ENCODE data around the gene FIGLA. TPM values are rescaled to one million over a fixed set of nuclear protein-coding genes. Genes with fewer than 3 reads are reported as not detected.
A peak's percentile ranks its signal among the peaks of the same experiment; 100 is the strongest.
"Not testable (repeated sequence)": the region's sequence is repeated elsewhere in the genome, so short reads cannot be mapped to it uniquely, and the experiment has no call there.

Gene FIGLA
- total RNA-seq, 2 experiments from 2014 or later: not detected

DNA sequence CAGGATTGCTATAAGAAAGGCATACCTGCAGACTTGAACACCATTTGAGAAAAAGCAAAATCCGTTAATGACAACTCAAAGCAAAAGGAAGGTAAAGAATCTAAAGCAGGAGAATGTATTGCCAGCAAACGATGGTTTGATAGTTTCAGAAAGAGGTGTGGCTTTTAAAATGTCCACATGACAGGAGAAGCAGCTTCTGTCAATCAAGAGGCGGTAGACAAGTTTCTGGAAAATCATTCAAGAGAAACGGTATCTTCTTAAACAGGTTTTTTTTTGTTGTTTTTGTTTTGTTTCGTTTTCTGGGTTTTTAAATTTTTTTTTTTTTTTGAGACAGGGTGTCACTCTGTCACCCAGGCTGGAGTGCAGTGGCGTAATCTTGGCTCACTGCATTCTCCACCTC is 16.2 kb upstream of the FIGLA start:
- no peaks in the 10 kb centered on the region for H3K9me3 Mint-ChIP-seq
- no peak overlapping the region for H3K4me3 Mint-ChIP-seq
- no peak overlapping the region for H3K27ac Mint-ChIP-seq
- no peaks in the 10 kb centered on the region for H3K27me3 Mint-ChIP-seq (ENCODE audit: low read depth)
- H3K4me1 Mint-ChIP-seq (ENCODE audit: low read depth): no peaks in the 10 kb centered on the region
- H3K36me3 Mint-ChIP-seq (ENCODE audit: low read depth): no peaks in the 10 kb centered on the region
- no peak for DNase-seq
- intact Hi-C loops (cut with micrococcal nuclease): no loop called here
- CTCF ChIA-PET: interaction anchor here (0.6 to 1.9 kb wide), 3 partner anchors 17 to 109 kb away, joined by 3 to 6 read pairs (median 5); no protein-coding TSS in a partner anchor

GRCh38 chr2:70806013-70806412 is 15.6 kb upstream of the FIGLA start:
- H3K4me3 Mint-ChIP-seq: no peak overlapping the region

DNA sequence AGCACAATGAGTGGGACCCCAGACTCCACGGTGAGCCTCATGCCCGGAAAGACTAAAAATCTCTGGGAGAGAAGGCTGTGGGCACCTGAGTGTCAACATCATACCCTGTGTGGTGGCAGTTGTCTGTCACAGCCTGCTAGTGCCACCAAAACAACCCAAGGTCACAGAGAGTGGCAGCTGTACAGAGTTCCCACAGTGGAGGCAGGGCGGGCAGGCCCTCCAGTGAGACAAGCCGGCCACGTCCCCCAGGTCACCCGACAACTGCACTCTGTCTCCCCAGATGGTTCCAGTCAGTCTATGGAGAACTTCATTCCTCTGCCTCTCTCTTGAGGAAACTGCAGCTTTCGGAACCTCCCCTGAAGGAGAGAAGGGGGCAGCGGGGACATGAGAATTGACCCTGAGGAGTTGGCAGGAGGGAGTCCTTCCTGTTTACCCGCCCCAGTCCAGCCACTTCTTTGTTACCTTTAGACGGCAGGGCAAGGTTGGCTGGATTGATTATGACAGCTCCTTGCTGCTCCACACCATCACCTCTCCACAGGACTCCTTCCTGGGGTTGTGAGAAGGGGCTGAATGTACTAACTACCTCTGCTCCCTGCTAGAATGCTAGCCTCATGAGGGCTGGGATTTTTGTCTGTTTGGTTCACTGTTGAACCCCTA is 11.3 kb upstream of the FIGLA start:
- no peak for DNase-seq
- no peaks in the 10 kb centered on the region for H3K27me3 Mint-ChIP-seq (ENCODE audit: low read depth)
- intact Hi-C loops (cut with micrococcal nuclease): no loop called here
- H3K27ac Mint-ChIP-seq: no peak overlapping the region
- no peaks in the 10 kb centered on the region for H3K4me1 Mint-ChIP-seq (ENCODE audit: low read depth)
- no peaks in the 10 kb centered on the region for H3K36me3 Mint-ChIP-seq (ENCODE audit: low read depth)
- H3K4me3 Mint-ChIP-seq: no peak overlapping the region
- CTCF ChIA-PET: no interaction called here
- no peaks in the 10 kb centered on the region for H3K9me3 Mint-ChIP-seq

More at GRCh38 chr2:70806013-70806412, 15.6 kb upstream of the FIGLA start:
- no peaks in the 10 kb centered on the region for H3K27me3 Mint-ChIP-seq (ENCODE audit: low read depth)
- no peaks in the 10 kb centered on the region for H3K36me3 Mint-ChIP-seq (ENCODE audit: low read depth)
- CTCF ChIA-PET: interaction anchor here (0.6 to 1.9 kb wide), 3 partner anchors 17 to 109 kb away, joined by 3 to 6 read pairs (median 5); no protein-coding TSS in a partner anchor
- DNase-seq: no peak
- no peak overlapping the region for H3K27ac Mint-ChIP-seq
- H3K9me3 Mint-ChIP-seq: no peaks in the 10 kb centered on the region
- no peaks in the 10 kb centered on the region for H3K4me1 Mint-ChIP-seq (ENCODE audit: low read depth)
- intact Hi-C loops (cut with micrococcal nuclease): no loop called here

- DNase-seq: no peak
- Mint-ChIP-seq H3K4me3 (no peak overlapping the region), H3K4me1 (ENCODE audit: low read depth) (no peaks in the 10 kb centered on the region), H3K9me3 (no peaks in the 10 kb centered on the region), H3K36me3 (ENCODE audit: low read depth) (no peaks in the 10 kb centered on the region), H3K27ac (no peak overlapping the region), H3K27me3 (ENCODE audit: low read depth) (no peaks in the 10 kb centered on the region)
- intact Hi-C loops (cut with micrococcal nuclease): no loop called here
- CTCF ChIA-PET: interaction anchor here (1.0 to 2.5 kb wide), 2 partner anchors 10 to 13 kb away, joined by 3 to 8 read pairs; partner anchors contain the start of gene FIGLA
These were observed 9.3 kb upstream of the FIGLA start for GRCh38 chr2:70799706-70800105.

- H3K4me3 Mint-ChIP-seq; intact Hi-C loops (cut with micrococcal nuclease); H3K4me1 Mint-ChIP-seq (ENCODE audit: low read depth); H3K27ac Mint-ChIP-seq; DNase-seq; H3K9me3 Mint-ChIP-seq; H3K27me3 Mint-ChIP-seq (ENCODE audit: low read depth); H3K36me3 Mint-ChIP-seq (ENCODE audit: low read depth): not testable (repeated sequence)
- CTCF ChIA-PET: interaction anchor here (1.2 to 2.1 kb wide), 4 partner anchors 24 to 149 kb away, joined by 3 to 14 read pairs (median 3); no protein-coding TSS in a partner anchor
These were observed 7.6 kb upstream of the FIGLA start for GRCh38 chr2:70797996-70798395.

GRCh38 chr2:70797506-70797905 is 7.1 kb upstream of the FIGLA start:
- no peaks in the 10 kb centered on the region for H3K9me3 Mint-ChIP-seq
- no peak overlapping the region for H3K27ac Mint-ChIP-seq
- no peak overlapping the region for H3K4me3 Mint-ChIP-seq
- H3K27me3 Mint-ChIP-seq (ENCODE audit: low read depth): peaks cover 4% of the 10 kb centered on the region
- no peaks in the 10 kb centered on the region for H3K4me1 Mint-ChIP-seq (ENCODE audit: low read depth)
- CTCF ChIA-PET: interaction anchor here (0.6 to 2.1 kb wide), 8 partner anchors 9 to 500 kb away, joined by 3 to 14 read pairs (median 3); no protein-coding TSS in a partner anchor
- no peak for DNase-seq
- intact Hi-C loops (cut with micrococcal nuclease): no loop called here
- no peaks in the 10 kb centered on the region for H3K36me3 Mint-ChIP-seq (ENCODE audit: low read depth)

- Mint-ChIP-seq H3K9me3 (no peaks in the 10 kb centered on the region), H3K4me1 (ENCODE audit: low read depth) (no peaks in the 10 kb centered on the region), H3K36me3 (ENCODE audit: low read depth) (no peaks in the 10 kb centered on the region), H3K27me3 (ENCODE audit: low read depth) (peaks cover 14% of the 10 kb centered on the region), H3K4me3 (no peak overlapping the region), H3K27ac (no peak overlapping the region)
- intact Hi-C loops (cut with micrococcal nuclease): no loop called here
- CTCF ChIA-PET: interaction anchor here (0.8 to 2.1 kb wide), 4 partner anchors 9 to 151 kb away, joined by 3 to 14 read pairs (median 4); no protein-coding TSS in a partner anchor
- no peak for DNase-seq
These were observed 5.8 kb upstream of the FIGLA start for GRCh38 chr2:70796262-70796661.

- H3K9me3 Mint-ChIP-seq: no peaks in the 10 kb centered on the region
- H3K4me1 Mint-ChIP-seq (ENCODE audit: low read depth): peaks cover 2% of the 10 kb centered on the region
- no peaks in the 10 kb centered on the region for H3K36me3 Mint-ChIP-seq (ENCODE audit: low read depth)
- DNase-seq: no peak
- CTCF ChIA-PET: interaction anchor here (0.7 to 3.3 kb wide), 2 partner anchors 67 to 77 kb away, joined by 4 to 12 read pairs; no protein-coding TSS in a partner anchor
- intact Hi-C loops (cut with micrococcal nuclease): no loop called here
- no peak overlapping the region for H3K27ac Mint-ChIP-seq
- peaks cover 18% of the 10 kb centered on the region for H3K27me3 Mint-ChIP-seq (ENCODE audit: low read depth)
- H3K4me3 Mint-ChIP-seq: no peak overlapping the region
These were observed 4.9 kb upstream of the FIGLA start for GRCh38 chr2:70795164-70795995.

GRCh38 chr2:70793450-70793849 is 3.0 kb upstream of the FIGLA start:
- H3K36me3 Mint-ChIP-seq (ENCODE audit: low read depth): no peaks in the 10 kb centered on the region
- CTCF ChIA-PET: interaction anchor here (1.4 to 3.3 kb wide), 4 partner anchors 54 to 160 kb away, joined by 3 to 12 read pairs (median 4); no protein-coding TSS in a partner anchor
- peaks cover 9% of the 10 kb centered on the region for H3K4me1 Mint-ChIP-seq (ENCODE audit: low read depth)
- H3K27me3 Mint-ChIP-seq (ENCODE audit: low read depth): peaks cover 29% of the 10 kb centered on the region
- H3K27ac Mint-ChIP-seq: no peak overlapping the region
- H3K4me3 Mint-ChIP-seq: no peak overlapping the region
- no peaks in the 10 kb centered on the region for H3K9me3 Mint-ChIP-seq
- DNase-seq: no peak
- intact Hi-C loops (cut with micrococcal nuclease): no loop called here

- intact Hi-C loops (cut with micrococcal nuclease): loop anchor here (1.0 to 10.0 kb wide), 6 partner anchors 62 to 445 kb away; partner anchors contain the start of gene TGFA
- DNase-seq: peak; percentile 89
- Mint-ChIP-seq H3K4me1 (ENCODE audit: low read depth) (peaks cover 14% of the 10 kb centered on the region), H3K4me3 (peak overlapping the region; percentile 74), H3K27me3 (ENCODE audit: low read depth) (peaks cover 40% of the 10 kb centered on the region), H3K27ac (no peak overlapping the region), H3K36me3 (ENCODE audit: low read depth) (no peaks in the 10 kb centered on the region), H3K9me3 (no peaks in the 10 kb centered on the region)
- CTCF ChIA-PET: interaction anchor here (0.6 to 5.6 kb wide), 26 partner anchors 8 to 483 kb away, joined by 3 to 49 read pairs (median 5); partner anchors contain the start of gene ADD2
These were observed 923 bp downstream of the FIGLA start for GRCh38 chr2:70789304-70790135.

GRCh38 chr2:70785137-70785911 is 5.1 kb downstream of the FIGLA start:
- intact Hi-C loops (cut with micrococcal nuclease): loop anchor here (1.0 to 10.0 kb wide), 5 partner anchors 17 to 481 kb away; partner anchors contain the start of genes ADD2 and TGFA
- Mint-ChIP-seq H3K9me3 (no peaks in the 10 kb centered on the region), H3K36me3 (ENCODE audit: low read depth) (no peaks in the 10 kb centered on the region), H3K4me1 (ENCODE audit: low read depth) (peaks cover 13% of the 10 kb centered on the region), H3K27ac (no peak overlapping the region), H3K4me3 (no peak overlapping the region), H3K27me3 (ENCODE audit: low read depth) (peaks cover 22% of the 10 kb centered on the region)
- CTCF ChIA-PET: interaction anchor here (0.6 to 2.6 kb wide), 15 partner anchors 10 to 481 kb away, joined by 3 to 34 read pairs (median 4); partner anchors contain the start of gene ADD2
- DNase-seq: peak; percentile 79

Data from activated naive CD4-positive, alpha-beta T cell treated with anti-CD3 and anti-CD28 coated beads for 36 hours (primary cell).